Measurements from ENCODE around the gene FAM170B.

DNA sequence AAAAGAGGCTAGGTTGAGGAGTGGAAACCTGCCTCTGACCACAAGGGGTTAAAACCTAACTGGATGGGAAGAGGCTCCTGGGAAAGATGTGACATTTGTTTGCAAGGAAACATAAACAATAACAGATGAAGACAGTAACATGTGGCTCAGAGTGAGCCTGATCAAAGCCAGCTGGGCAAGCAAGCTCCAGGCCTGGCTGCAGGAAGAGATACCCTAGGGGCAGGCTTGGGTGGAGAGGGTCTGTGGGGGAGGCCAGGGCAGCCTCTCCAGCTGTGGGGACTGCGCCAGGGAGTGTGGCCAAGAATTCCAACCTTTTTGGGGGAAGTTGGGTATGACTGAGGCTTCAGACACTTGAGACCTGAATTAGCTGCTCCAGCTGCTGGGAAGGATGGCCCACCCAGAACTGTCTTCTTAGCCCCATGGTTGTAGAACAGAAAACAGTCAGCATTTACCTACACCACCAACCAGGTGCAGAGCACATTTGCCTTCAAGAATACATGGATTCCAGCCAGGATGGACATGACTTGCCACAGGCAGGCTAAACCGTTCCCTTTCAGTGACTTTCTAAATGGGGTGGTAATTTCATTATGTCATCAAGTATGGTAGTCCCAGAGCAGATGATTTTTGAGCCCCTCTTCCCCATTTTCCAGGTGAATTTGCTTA, 10.4 kb upstream of the FAM170B start:
- TF ChIP-seq POLR2AphosphoS5 (IDR thresholded peaks at IDR 0.05) (peak in 1 of 2 donors; percentile 71), POLR2A (IDR thresholded peaks at IDR 0.05) (no peak)
- TF ChIP-seq, protein P1, sequence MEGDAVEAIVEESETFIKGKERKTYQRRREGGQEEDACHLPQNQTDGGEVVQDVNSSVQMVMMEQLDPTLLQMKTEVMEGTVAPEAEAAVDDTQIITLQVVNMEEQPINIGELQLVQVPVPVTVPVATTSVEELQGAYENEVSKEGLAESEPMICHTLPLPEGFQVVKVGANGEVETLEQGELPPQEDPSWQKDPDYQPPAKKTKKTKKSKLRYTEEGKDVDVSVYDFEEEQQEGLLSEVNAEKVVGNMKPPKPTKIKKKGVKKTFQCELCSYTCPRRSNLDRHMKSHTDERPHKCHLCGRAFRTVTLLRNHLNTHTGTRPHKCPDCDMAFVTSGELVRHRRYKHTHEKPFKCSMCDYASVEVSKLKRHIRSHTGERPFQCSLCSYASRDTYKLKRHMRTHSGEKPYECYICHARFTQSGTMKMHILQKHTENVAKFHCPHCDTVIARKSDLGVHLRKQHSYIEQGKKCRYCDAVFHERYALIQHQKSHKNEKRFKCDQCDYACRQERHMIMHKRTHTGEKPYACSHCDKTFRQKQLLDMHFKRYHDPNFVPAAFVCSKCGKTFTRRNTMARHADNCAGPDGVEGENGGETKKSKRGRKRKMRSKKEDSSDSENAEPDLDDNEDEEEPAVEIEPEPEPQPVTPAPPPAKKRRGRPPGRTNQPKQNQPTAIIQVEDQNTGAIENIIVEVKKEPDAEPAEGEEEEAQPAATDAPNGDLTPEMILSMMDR (IDR thresholded peaks at IDR 0.05): no peak
